ENCODE data around the gene PCCA. TPM values are rescaled to one million over a fixed set of nuclear protein-coding genes. Genes with fewer than 3 reads are reported as not detected.

The PCCA gene
- total and polyA plus RNA-seq, 2 experiments from 2014 or later, result 41.9 to 46.6 TPM

- TF ChIP-seq ZNF462 (CRISPR knock-in tag; IDR thresholded peaks at IDR 0.05) (no peak), EZH2phosphoT487 (IDR thresholded peaks at IDR 0.05; ENCODE audit: unreplicated experiment) (no peak), CTCF (conservative IDR thresholded peaks at IDR 0.05; ENCODE audit: low read depth in 2 of 2) (no peak), ZNF114 (CRISPR knock-in tag; IDR thresholded peaks at IDR 0.05) (no peak), ETS1 (IDR thresholded peaks at IDR 0.05) (no peak), NANOG (IDR thresholded peaks at IDR 0.05; ENCODE audit: borderline replicate concordance) (no peak)
Observed at GRCh38 chr13:100483139-100483538, 394.2 kb downstream of the PCCA start (continued).

All from GM23338 (cell line).